NCI-H2196 treated with DMSO at 0.1 percent for 48 hours (cell line): ENCODE measurements around the gene BPIFA2.
"Not testable (repeated sequence)": the region's sequence is repeated elsewhere in the genome, so short reads cannot be mapped to it uniquely, and the experiment has no call there.

Source experiments
- DNase-seq: peaks from one replicate; lab custom pipeline; 2025; ENCODE audit not compliant: unreplicated experiment; lab: John Stamatoyannopoulos, UW

BPIFA2 gene

DNA sequence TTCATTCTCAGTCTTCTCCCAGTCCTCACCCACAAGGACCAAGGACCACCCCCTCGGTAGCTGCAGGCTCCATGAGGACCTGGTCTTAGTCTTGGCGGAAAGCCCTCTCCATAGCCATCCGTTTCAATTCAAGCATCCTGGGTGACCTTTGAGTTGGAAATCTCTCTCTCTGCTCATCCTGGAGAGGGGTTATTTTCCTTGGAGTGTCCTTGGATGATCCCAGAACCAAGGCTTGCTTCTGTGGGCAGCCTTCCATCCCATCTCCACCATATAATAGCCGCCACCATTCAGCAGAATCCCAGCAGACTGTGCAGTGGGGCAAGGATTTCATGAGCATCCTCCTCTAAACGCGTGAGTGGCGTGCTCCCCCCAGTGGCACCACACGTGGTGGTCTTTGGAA is at the start of gene BPIFA2:
Gene BPIFA2 (plus strand): TSS at position 301 of the 400 bp plus-strand sequence. CDS start 987 bp downstream, outside the sequence.
- DNase-seq, result no peak

- DNase-seq, result no peak
These were observed 47.9 kb upstream of the BPIFA2 start for GRCh38 chr20:33119725-33120720.

GRCh38 chr20:33120934-33121333 is 47.0 kb upstream of the BPIFA2 start:
- no peak for DNase-seq

DNA sequence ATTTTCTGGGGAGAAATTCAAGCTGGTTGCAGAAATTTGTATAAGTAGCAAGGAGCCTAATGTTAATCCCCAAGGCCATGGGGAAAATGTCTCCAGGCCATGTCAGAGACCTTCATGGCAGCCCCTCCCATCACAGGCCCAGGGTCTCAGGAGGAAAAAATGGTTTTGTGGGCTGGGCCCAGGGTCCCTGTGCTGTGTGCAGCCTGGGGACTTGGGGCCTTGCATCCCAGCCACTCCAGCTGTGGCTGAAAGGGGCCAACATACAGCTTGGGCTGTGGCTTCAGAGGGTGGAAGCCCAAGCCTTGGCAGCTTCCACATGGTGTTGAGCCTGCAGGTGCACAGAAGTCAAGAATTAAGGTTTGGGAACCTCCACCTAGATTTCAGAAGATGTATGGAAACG is 45.7 kb upstream of the BPIFA2 start:
- not testable (repeated sequence) for DNase-seq

DNA sequence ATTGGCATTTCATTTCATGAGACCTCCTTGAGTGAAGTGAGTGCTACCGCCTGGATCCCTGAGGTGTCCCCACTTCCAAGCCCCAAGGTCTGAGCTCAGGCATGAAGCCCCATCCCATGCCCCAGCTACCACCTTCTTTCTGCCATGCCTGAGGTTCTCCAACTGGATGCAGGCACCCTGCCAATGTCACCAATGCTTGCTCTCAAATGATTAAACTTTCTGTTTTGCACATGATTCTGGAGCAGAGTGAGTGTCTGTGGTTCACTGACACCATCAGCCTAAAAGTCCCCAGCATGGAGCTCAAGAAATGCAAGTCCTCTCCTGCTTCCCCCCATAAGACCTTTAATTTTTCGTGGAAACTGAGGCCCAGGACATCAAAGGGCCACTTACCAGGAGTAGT is 43.7 kb upstream of the BPIFA2 start:
- DNase-seq, result no peak

GRCh38 chr20:33124994-33125393 is 43.0 kb upstream of the BPIFA2 start:
- no peak for DNase-seq

DNA sequence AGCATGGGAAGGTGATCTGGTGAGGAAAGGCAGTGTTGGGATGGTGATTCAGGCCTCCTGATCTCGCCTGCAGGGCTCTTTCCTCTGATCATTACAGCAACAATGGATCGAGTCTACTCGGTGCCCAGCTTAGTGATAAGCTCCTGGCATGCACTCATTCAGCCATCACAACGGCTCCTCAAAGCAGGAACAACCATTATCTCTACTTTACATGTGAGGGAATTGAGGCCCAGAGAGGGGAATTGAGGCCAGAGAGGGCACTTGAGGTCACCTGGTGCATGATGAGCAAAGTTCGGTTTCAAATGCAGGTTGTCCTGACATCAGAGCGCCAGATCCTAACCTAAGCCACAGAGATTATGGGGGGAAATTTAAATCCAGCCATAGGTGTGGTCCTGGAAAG is 42.0 kb upstream of the BPIFA2 start:
- DNase-seq, result no peak

DNA sequence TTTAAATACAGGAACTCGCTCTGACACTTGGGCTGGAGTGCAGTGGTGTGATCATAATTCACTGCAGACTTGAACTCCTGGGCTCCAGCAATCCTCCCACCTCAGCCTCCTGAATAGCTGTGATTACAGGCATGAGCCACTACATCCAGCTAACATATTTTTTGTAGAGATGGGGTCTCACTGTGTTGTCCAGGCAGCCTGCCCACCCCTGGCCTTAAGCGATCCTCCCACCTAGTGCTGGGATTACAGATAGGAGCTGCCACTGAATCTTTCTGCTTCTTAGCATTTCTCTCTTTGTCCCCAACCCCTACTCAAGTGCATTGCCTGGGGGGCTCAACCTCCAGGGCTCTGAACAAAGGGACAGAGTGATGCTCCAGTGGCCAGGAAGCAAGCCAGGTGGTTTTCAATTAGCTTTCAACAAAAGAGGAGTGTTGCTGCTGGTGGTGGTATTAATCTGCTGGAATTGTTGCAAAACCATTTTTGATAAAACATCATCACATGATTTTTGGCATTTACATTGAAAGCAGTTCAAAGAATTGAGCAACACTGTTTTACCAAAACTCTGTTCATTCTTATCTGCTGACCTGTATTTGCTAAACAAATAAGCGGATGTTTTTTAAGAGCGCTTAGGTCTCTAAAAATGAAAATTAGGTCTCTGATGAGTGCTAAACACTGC is 40.4 kb upstream of the BPIFA2 start:
- DNase-seq, result no peak

GRCh38 chr20:33130568-33131061 is 37.3 kb upstream of the BPIFA2 start:
- DNase-seq, result no peak

DNA sequence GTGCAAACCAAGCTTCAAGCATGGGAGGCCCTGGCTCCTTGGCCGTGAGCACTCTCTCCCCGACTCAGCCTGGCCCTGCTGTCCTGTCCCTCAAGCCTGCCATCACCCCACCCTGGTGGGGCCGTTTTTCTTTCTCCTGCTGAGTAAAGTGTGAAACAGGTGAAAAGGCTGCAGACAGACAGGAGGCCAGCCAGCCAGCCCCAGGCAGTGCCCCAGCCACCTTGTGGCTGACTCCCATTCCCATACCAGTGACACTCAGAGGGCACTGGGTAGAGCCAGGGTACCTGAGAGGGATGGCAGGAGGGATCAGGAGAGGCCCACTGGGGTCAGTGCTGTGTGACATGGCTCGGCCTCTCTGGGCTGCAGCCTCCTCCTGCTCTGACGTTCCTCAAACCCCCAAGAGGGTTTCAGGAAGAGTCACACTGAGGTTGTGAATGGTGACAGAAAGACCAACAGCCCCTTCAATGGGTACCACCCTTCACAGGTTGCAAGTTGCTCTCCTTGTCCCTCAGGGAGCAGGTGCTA is 35.9 kb upstream of the BPIFA2 start:
- DNase-seq, result no peak

- no peak for DNase-seq
These were observed 35.2 kb upstream of the BPIFA2 start for GRCh38 chr20:33132513-33133372.

DNA sequence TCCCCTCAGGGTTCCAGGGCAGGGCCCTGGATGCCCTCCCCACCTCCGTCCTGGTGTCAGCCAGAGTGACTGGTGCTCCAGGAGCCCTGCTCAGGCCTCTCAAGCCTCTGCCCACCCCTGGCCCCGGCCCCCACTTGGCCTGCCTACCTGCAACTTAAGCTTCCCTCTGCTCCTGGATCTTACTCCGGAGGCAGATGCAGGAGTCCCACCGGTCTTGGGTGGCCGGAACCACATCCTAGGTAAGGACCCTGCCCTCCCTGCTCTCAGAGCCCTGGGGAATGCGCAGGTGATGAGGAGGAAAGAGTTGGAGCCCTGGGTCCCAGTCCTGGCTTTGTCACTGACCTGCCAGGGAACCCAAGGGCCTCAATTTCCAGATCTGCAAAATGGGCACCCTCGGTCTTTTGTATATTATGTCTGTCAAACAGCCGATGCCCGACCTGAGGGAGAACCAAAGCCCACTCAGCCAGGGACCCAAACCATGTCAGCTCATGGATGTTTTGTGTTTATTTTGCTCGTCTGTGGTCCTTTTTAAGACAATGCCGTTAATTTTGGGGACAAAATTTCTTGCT is 34.5 kb upstream of the BPIFA2 start:
- no peak for DNase-seq

DNA sequence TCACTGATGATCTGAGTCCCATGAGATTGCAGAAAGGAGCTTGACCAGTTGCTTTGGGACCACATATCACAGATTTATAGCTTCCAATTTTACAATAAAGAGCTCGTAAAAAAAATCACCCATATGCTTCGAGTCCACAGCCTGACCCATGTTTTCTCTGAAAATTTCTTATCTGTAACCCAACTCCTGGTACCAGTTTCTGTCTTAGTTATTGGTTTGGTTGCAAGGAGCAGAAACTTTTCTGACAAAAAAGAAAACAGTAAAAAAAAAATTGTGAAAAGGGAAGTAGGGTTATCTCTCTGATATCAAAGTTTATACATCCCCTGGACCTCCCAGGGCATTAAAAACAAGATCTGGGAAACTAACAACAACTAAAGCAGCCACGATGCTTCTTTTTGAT is 30.8 kb upstream of the BPIFA2 start:
- no peak for DNase-seq

GRCh38 chr20:33139467-33139866 is 28.5 kb upstream of the BPIFA2 start:
- DNase-seq, result no peak

DNA sequence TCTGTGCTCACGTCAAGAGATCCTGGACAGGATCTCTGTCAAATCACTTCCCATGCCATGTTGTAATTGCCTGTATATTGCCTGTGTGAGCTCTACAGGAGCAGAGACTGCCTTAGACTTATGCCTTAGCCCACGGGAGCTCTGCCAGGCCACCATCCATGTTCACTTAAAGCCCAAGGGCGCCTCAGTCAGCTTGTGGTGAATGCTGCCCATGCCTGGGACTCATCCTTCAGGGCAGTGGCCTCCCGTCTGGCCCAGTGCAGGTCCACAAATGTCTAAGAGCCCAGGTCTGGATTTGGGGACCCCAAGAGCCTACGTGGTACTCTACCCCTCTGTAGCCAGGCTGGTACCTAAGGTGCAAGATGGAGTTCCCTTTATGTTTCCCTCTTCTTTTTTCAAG is 22.4 kb upstream of the BPIFA2 start:
- no peak for DNase-seq

DNA sequence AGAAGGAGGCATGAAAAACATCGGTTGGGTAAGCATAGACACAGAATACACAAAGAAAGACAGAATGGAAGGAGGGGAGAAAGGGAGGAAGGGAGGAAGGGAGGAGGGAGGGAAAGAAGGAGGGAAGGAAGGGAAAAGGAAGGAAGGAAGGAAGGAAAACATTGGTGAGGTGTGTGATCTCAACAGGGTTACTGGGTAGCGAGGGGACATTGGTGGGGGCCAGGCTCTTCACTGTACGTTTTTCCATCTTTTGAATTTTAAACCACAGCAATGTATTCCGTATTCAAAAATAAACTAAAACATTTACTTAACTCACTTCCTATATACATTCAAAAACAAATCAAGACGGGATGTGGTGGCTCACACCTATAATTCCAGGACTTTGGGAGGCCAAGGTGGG is 20.7 kb upstream of the BPIFA2 start:
- DNase-seq, result no peak

GRCh38 chr20:33148040-33148439 is 19.9 kb upstream of the BPIFA2 start:
- DNase-seq, result no peak

DNA sequence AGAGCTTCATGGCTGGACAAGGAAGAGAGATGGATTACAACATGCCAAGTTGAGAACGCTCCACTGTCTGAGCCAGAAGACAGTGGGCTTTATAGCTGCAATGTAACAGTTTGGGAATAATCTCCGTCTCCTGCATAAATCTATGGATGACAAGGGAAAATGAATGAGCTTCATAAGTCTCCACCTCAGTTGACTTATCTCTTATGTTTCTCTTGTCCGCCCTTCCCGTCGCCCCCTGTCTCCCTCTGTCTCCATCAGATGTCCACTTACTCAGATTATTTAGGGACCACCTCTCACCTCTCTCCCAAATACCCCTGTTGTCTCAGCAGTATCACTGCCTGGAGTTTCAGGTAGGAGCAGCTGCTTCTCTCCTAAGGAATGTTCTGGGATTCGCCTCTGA is 13.7 kb upstream of the BPIFA2 start:
- DNase-seq, result no peak

- no peak for DNase-seq
These were observed 9.1 kb upstream of the BPIFA2 start for GRCh38 chr20:33158637-33159385.

DNA sequence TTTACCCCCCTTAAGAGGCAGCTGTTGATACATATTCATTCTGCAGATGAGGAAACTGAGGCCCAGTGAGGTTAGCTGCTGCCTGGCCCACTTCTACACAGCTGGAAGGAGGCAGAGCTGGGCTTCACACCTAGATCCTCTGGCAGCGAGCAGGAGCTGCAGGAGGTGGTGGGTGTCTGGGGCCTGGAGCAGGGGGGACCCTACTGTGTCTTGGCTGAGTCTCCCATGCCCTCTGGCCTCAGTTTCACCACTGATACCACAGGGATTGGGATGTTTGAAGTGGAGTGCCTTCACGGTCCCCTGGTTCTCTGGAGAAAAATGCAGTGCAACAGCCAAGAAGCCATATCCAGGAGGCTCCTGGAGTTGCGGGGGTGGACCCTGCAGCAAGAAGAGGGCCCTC is 8.2 kb upstream of the BPIFA2 start:
- DNase-seq, result no peak
